ENCODE results near the gene BRPF3. TPM values are rescaled to one million over a fixed set of nuclear protein-coding genes. Genes with fewer than 3 reads are reported as not detected.

BRPF3 gene
- total RNA-seq, 4 donors from 2014 or later, result 13.2 to 21.9 (median 17.6) TPM

DNA sequence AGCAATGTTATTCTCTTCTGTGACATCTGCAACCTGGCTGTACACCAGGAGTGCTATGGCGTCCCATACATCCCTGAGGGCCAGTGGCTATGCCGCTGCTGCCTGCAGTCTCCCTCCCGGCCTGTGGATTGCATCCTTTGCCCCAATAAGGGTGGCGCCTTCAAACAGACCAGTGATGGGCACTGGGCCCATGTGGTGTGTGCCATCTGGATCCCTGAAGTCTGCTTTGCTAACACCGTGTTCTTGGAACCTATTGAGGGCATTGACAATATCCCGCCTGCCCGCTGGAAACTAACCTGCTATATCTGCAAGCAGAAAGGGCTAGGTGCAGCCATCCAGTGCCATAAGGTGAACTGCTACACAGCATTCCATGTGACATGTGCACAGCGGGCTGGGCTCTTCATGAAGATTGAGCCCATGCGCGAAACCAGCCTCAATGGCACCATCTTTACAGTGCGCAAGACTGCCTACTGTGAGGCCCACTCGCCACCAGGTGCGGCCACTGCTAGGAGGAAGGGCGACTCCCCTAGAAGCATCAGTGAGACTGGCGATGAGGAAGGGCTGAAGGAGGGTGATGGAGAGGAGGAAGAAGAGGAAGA is 4.6 kb downstream of the BRPF3 start:
- TF ChIP-seq POLR2A (IDR thresholded peaks at IDR 0.05), result no peak
- TF ChIP-seq CTCF (IDR thresholded peaks at IDR 0.05), result no peak
- 91 to 94% methylated on average over 14 to 15 of the region's 15 CpGs for WGBS, 2 donors
- intact Hi-C loops (cut with DNase I; ENCODE audit: low total_unique reads), result no loop called here
- H3K4me3 ChIP-seq (ENCODE audit: low read depth, poor library complexity, severe bottlenecking), result no peak overlapping the region
- no peak for DNase-seq (ENCODE audit: low spot score in 2 of 2)

DNA sequence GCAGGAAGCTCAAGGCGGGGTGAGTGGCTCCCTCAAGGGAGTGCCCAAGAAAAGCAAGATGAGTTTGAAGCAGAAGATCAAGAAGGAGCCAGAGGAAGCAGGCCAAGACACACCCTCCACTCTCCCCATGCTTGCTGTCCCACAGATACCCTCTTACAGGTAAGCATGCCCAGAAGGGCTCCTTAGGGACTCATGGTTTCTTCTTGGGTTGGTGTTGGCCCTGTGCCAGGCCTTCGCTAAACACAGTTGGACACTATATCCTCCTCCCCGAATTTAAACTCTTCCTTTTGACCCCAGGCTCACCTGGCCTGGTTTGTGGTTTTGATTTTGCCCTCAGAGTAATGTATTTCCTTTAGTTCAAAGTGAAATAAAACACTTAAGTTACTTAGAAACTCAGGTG is 5.1 kb downstream of the BRPF3 start:
- DNase-seq (ENCODE audit: low spot score in 2 of 2), result no peak
- H3K4me3 ChIP-seq (ENCODE audit: low read depth, poor library complexity, severe bottlenecking), result no peak overlapping the region
- 53 to 61% methylated on average over 3 of the region's 3 CpGs for WGBS, 2 donors
- no peak for TF ChIP-seq CTCF (IDR thresholded peaks at IDR 0.05)
- TF ChIP-seq POLR2A (IDR thresholded peaks at IDR 0.05), result no peak
- intact Hi-C loops (cut with DNase I; ENCODE audit: low total_unique reads), result no loop called here

DNA sequence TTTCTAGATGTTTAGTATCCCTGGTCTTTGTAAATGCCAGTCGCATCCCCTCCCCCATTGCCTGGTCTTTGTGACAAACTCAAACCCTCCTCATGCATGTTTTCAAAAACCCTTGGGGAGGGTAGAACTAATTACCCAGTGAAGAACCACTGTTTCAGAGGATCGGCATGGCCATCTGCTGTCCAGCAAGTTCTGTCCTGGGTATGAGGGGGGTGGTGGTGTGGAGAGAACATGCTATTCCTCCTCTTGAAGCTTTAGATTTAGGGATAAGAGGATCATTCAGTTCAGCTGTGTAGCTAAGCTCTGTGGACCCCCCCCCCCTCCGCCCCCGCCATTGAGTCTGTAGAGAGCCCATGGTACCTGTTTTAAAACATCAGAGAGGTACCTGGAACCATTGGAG is 5.6 kb downstream of the BRPF3 start:
- H3K4me3 ChIP-seq (ENCODE audit: low read depth, poor library complexity, severe bottlenecking), result no peak overlapping the region
- no peak for TF ChIP-seq CTCF (IDR thresholded peaks at IDR 0.05)
- no peak for TF ChIP-seq POLR2A (IDR thresholded peaks at IDR 0.05)
- 94 to 99% methylated on average over 4 of the region's 4 CpGs for WGBS, 2 donors
- no peak for DNase-seq (ENCODE audit: low spot score in 2 of 2)
- intact Hi-C loops (cut with DNase I; ENCODE audit: low total_unique reads), result no loop called here

DNA sequence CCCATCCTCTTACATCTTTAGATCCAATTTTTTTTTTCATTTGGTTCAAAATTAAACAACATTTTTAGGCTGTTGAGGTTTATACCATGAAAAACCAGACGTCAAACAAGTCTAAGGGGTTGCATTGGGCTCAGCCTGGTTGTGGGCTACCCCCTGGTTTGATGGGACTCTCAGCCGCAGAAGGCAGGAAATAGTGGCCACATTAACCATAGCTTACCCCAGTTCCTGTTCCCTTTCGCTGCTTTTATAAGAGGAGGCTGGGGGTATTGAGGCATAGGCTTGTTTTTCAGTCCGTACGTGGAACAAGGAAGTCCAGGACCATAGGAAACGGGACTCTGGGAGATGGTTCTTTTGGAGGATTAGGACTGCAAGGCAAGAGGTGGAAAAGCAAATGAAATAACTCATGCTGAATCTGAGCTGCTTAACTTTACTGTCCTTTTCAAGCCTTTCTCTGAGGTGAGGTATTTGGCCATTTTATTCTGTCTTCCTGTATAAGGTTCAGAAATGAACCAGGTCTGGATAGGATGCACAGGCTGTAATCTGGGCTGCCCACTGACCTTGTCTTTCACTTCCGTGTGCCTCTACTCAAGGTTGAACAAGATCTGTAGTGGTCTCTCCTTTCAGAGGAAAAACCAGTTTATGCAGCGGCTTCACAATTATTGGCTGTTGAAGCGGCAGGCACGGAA is 7.7 kb downstream of the BRPF3 start:
- 86 to 90% methylated on average over 10 of the region's 10 CpGs for WGBS, 2 donors
- no peak for DNase-seq (ENCODE audit: low spot score in 2 of 2)
- H3K4me3 ChIP-seq (ENCODE audit: low read depth, poor library complexity, severe bottlenecking), result no peak overlapping the region
- TF ChIP-seq POLR2A (IDR thresholded peaks at IDR 0.05), result no peak
- no peak for TF ChIP-seq CTCF (IDR thresholded peaks at IDR 0.05)
- intact Hi-C loops (cut with DNase I; ENCODE audit: low total_unique reads), result no loop called here

DNA sequence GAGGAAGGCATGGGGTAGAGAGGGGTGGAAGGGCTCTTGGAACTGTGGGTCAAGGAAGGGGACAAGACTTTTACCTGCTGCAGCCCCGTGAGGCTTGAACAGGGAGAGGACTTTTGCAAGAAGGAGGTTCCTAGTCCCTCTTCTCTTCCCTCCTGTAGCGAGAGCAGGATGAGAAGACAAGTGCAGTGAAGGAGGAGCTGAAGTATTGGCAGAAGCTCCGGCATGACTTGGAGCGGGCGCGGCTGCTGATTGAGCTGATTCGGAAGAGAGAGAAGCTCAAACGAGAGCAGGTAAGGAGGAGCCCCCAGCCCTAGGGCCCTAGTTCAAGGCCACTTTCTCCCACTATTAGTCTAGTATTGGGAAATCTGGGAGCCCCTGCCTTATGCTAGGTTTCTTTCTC is 10.6 kb downstream of the BRPF3 start:
- intact Hi-C loops (cut with DNase I; ENCODE audit: low total_unique reads), result no loop called here
- peak in 1 of 2 donors; percentile 81 for DNase-seq (ENCODE audit: low spot score in 2 of 2)
- TF ChIP-seq CTCF (IDR thresholded peaks at IDR 0.05), result no peak
- TF ChIP-seq POLR2A (IDR thresholded peaks at IDR 0.05), result no peak
- no peak overlapping the region for H3K4me3 ChIP-seq (ENCODE audit: low read depth, poor library complexity, severe bottlenecking)
- WGBS, 2 donors, result 50 to 63% methylated on average over 8 of the region's 8 CpGs
